Prostate gland (tissue), 2 donors: ENCODE measurements around the gene SETD2.

Experiments used
- POLR2A ChIP-seq: fragments of 450-650 bp; IDR thresholded peaks from one replicate; pipeline ENCODE4 v1.6.1; 2016; ENCODE audit warnings: antibody characterized with exemption, mild to moderate bottlenecking
- POLR2AphosphoS5 ChIP-seq: sonication (generic); formaldehyde crosslinking; IDR thresholded peaks from one replicate; pipeline ENCODE4 v1.6.1; 2017; ENCODE audit warnings: antibody characterized with exemption
- TF ChIP-seq, protein P1 (sequence below), 4 experiments: fragments of 200-600 bp in 2 of 4; fragments of 450-650 bp in 2 of 4; sonication (generic) in 2 of 4; IDR thresholded peaks; 1 replicate in 3 of 4; 2 replicates in 1 of 4; pipeline ENCODE4 v1.5.1; 2016 to 2019; ENCODE audit warnings: antibody characterized with exemption in 4 of 4, mild to moderate bottlenecking in 2 of 4, moderate library complexity in 2 of 4

DNA sequence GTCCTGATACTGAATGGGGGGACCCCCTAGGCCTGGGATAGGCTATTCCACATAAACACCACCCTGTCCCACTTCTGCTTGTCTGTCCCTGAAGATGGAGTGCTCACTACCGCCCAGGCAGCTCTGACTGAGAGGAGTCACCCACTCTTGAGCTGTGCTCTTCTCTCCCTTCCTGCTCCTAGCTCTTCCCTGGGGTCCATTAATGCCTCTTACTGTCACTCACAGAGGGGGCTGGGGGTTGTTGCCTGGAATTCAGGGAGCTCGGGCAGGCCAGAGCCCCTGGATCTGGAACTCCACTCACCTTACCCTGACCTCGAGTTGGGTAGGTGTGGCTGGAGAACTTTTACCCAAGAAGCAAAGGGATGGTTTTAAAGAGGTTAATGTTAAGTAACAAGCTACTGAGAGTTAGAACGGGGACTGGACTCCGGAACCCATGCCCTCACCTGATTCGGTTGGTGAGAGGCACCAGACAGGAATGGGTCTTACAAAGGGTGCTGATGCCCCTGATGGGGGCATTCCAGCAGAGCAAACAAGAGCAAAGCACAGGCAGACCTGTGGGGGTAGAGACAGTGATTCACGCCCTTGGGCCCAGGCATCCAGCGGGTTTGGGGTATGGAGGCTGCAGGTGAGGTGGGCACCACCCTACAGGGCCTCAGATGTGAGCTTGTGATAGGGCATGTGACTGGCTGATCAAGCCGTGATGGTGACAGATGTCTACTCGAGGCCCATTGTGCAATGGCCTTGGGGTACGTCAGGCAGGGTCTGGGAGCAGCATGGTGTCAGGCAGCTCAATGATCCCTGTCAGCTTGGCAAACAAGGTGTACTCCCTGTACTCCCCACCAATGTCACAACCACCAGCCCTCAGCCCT, 179.1 kb downstream of the SETD2 start:
- TF ChIP-seq, protein P1, sequence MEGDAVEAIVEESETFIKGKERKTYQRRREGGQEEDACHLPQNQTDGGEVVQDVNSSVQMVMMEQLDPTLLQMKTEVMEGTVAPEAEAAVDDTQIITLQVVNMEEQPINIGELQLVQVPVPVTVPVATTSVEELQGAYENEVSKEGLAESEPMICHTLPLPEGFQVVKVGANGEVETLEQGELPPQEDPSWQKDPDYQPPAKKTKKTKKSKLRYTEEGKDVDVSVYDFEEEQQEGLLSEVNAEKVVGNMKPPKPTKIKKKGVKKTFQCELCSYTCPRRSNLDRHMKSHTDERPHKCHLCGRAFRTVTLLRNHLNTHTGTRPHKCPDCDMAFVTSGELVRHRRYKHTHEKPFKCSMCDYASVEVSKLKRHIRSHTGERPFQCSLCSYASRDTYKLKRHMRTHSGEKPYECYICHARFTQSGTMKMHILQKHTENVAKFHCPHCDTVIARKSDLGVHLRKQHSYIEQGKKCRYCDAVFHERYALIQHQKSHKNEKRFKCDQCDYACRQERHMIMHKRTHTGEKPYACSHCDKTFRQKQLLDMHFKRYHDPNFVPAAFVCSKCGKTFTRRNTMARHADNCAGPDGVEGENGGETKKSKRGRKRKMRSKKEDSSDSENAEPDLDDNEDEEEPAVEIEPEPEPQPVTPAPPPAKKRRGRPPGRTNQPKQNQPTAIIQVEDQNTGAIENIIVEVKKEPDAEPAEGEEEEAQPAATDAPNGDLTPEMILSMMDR (IDR thresholded peaks at IDR 0.05): no peak
- no peak for TF ChIP-seq POLR2A
- no peak for TF ChIP-seq POLR2AphosphoS5
